K562 (cell line): Measurements from ENCODE around the gene SLC12A6.

ENCODE experiments used
- ATF7 ChIP-seq: fragments of 450-650 bp; IDR thresholded peaks from 2 replicates; pipeline ENCODE4 v1.7.1; 2014; ENCODE audit warnings: mild to moderate bottlenecking, moderate library complexity
- BHLHE40 ChIP-seq: IDR thresholded peaks from 2 replicates; pipeline ENCODE4 v1.6.1; 2011; ENCODE audit warnings: low read length, improper control_type of control experiment
- HMG20B ChIP-seq: fragments of 250-450 bp; sonication (Bioruptor Pico); IDR thresholded peaks from 2 replicates; pipeline ENCODE4 v1.5.0; 2021; ENCODE audit warnings: mild to moderate bottlenecking
- KLF16 ChIP-seq: IDR thresholded peaks from 2 replicates; pipeline ENCODE4 v1.6.1; 2016; ENCODE audit warnings: antibody characterized with exemption
- PHB2 ChIP-seq: fragments of 450-650 bp; IDR thresholded peaks from 2 replicates; pipeline ENCODE4 v1.6.1; 2017; ENCODE audit warnings: low read depth
- POLR2A ChIP-seq: fragments of 450-650 bp; conservative IDR thresholded peaks from 2 replicates; pipeline ENCODE4 v1.6.1; 2016
- RERE ChIP-seq: sonication (generic); formaldehyde crosslinking; IDR thresholded peaks from 2 replicates; pipeline ENCODE4 v1.8.0; 2023; ENCODE audit warnings: missing genetic modification reagents, mild to moderate bottlenecking, borderline replicate concordance
- SPI1 ChIP-seq: IDR thresholded peaks from 2 replicates; pipeline ENCODE4 v1.6.1; 2011; ENCODE audit warnings: low read depth, low read length, control low read depth, borderline replicate concordance
- ZZZ3 ChIP-seq: fragments of 450-650 bp; IDR thresholded peaks from 2 replicates; pipeline ENCODE4 v1.6.1; 2016; ENCODE audit warnings: antibody characterized with exemption, mild to moderate bottlenecking, moderate library complexity
- TF ChIP-seq, protein P1 (sequence below): sonication (generic); formaldehyde crosslinking; IDR thresholded peaks from 2 replicates; pipeline ENCODE4 v1.9.0; 2022; ENCODE audit warnings: mild to moderate bottlenecking, missing genetic modification reagents
- TF ChIP-seq, protein P2 (sequence below), 3 experiments: IDR thresholded peaks in 2 of 3; conservative IDR thresholded peaks in 1 of 3; 2 replicates each; pipeline ENCODE4 v1.5.1; 2011 to 2012; ENCODE audit warnings: low read length in 3 of 3, mild to moderate bottlenecking in 3 of 3, control low read depth in 2 of 3, improper control_type of control experiment in 1 of 3, inconsistent platforms in 1 of 3, low read depth in 1 of 3, mixed read lengths in 1 of 3, moderate library complexity in 1 of 3; ENCODE audit not compliant: insufficient read depth in 2 of 3

DNA sequence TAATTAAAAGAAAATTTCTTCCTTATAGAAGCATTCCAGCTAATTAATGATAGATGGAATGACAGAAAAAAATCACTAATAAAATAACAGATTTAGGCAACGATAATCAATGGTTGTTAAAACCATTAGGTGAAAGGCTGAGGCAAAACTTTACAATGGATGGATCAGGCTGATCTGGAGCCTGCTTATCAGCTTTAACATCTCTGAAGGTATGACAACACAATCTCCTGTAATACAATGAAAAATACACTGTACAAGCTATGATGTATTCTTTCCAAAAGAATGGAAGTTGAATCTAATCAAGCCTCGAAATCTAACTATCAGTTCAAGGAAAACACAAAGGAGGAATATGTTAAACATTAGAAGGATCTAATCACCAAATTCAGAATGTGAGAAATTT lies 73.5 kb downstream of the SLC12A6 start:
- TF ChIP-seq ZZZ3 = no peak
- TF ChIP-seq RERE (CRISPR knock-in tag) = no peak
- no peak for TF ChIP-seq SPI1
- TF ChIP-seq ATF7 = no peak
- no peak for TF ChIP-seq PHB2
- TF ChIP-seq KLF16 = no peak
- TF ChIP-seq, protein P1, sequence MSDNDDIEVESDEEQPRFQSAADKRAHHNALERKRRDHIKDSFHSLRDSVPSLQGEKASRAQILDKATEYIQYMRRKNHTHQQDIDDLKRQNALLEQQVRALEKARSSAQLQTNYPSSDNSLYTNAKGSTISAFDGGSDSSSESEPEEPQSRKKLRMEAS (CRISPR knock-in tag) = no peak
- no peak for TF ChIP-seq BHLHE40
- TF ChIP-seq POLR2A = no peak
- no peak for TF ChIP-seq HMG20B (CRISPR knock-in tag)
- TF ChIP-seq, protein P2, sequence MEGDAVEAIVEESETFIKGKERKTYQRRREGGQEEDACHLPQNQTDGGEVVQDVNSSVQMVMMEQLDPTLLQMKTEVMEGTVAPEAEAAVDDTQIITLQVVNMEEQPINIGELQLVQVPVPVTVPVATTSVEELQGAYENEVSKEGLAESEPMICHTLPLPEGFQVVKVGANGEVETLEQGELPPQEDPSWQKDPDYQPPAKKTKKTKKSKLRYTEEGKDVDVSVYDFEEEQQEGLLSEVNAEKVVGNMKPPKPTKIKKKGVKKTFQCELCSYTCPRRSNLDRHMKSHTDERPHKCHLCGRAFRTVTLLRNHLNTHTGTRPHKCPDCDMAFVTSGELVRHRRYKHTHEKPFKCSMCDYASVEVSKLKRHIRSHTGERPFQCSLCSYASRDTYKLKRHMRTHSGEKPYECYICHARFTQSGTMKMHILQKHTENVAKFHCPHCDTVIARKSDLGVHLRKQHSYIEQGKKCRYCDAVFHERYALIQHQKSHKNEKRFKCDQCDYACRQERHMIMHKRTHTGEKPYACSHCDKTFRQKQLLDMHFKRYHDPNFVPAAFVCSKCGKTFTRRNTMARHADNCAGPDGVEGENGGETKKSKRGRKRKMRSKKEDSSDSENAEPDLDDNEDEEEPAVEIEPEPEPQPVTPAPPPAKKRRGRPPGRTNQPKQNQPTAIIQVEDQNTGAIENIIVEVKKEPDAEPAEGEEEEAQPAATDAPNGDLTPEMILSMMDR (IDR thresholded peaks at IDR 0.05 in 2 of 3, conservative IDR thresholded peaks at IDR 0.05 in 1 of 3; ENCODE audit: insufficient read depth in 2 of 3, low read depth in 1 of 3, low read length in 3 of 3) = no peak
